Measurements from ENCODE around the gene PREP. TPM values are rescaled to one million over a fixed set of nuclear protein-coding genes. Genes with fewer than 3 reads are reported as not detected.

Gene PREP
- total and polyA plus RNA-seq, 2 of the 8 experiments (the other 6 are each of a cell fraction or from before 2014, with no cell fraction given) = 26.8 to 70.0 TPM

GRCh38 chr6:105278035-105278434 is 124.8 kb downstream of the PREP start:
- no peak overlapping the region for H3K56ac ChIP-seq (replicated peaks; ENCODE audit: insufficient read length, low read depth, low read length)
- DNase-seq (ENCODE audit: low read depth in 1 of 2, low spot score in 2 of 2) = no peak
- H3K4me1 ChIP-seq (replicated peaks in 1 of 4; ENCODE audit: control insufficient read depth in 3 of 4, insufficient read depth in 4 of 4, low read length in 3 of 4) = peaks cover 0 to 3% (median 1%) of the 10 kb centered on the region in 4 experiments; a peak in 2 of 7 replicates
- no peak overlapping the region for H4K91ac ChIP-seq (replicated peaks; ENCODE audit: insufficient read length, low read length)
- H3K27ac ChIP-seq (ENCODE audit: low read depth, low read length) = no peak overlapping the region
- H3K9ac ChIP-seq (replicated peaks in 1 of 4; ENCODE audit: extremely low read depth in 1 of 4, low read depth in 3 of 4, low read length in 3 of 4) = no peak overlapping the region
- H4K20me1 ChIP-seq (replicated peaks in 1 of 2; ENCODE audit: control insufficient read depth in 1 of 2, insufficient read depth in 2 of 2, low read length in 2 of 2) = no peaks in the 10 kb centered on the region
- no peaks in the 10 kb centered on the region for H3K79me2 ChIP-seq (ENCODE audit: control insufficient read depth in 1 of 2, insufficient read depth in 2 of 2, low read length in 2 of 2)
- no peak overlapping the region for H3K14ac ChIP-seq (ENCODE audit: insufficient read length)
- no peak overlapping the region for H4K8ac ChIP-seq (ENCODE audit: extremely low read depth, insufficient read depth, low read length)
- H3K18ac ChIP-seq (ENCODE audit: extremely low read depth, low read length) = no peak overlapping the region
- H3K79me1 ChIP-seq (ENCODE audit: low read depth, low read length) = no peaks in the 10 kb centered on the region
- no peaks in the 10 kb centered on the region for H3K27me3 ChIP-seq (replicated peaks in 1 of 4; ENCODE audit: control insufficient read depth in 3 of 4, extremely low read depth in 1 of 4, insufficient read depth in 3 of 4, low read length in 3 of 4)
- no peak overlapping the region for H3K23ac ChIP-seq (ENCODE audit: insufficient read length)
- CTCF ChIA-PET (ENCODE audit: partially characterized antibody) = interaction anchor here (0.6 kb wide), 1 partner anchor 85 kb away, joined by 5 read pairs; no protein-coding TSS in a partner anchor
- TF ChIP-seq POLR2AphosphoS5 (IDR thresholded peaks at IDR 0.05; ENCODE audit: low read depth, low read length) (no peak), BRCA1 (IDR thresholded peaks at IDR 0.05; ENCODE audit: low read depth, low read length) (no peak), MAFK (IDR thresholded peaks at IDR 0.05; ENCODE audit: low read depth, low read length) (no peak), JUN (IDR thresholded peaks at IDR 0.05; ENCODE audit: low read depth, low read length) (no peak)
- TF ChIP-seq, protein P1, sequence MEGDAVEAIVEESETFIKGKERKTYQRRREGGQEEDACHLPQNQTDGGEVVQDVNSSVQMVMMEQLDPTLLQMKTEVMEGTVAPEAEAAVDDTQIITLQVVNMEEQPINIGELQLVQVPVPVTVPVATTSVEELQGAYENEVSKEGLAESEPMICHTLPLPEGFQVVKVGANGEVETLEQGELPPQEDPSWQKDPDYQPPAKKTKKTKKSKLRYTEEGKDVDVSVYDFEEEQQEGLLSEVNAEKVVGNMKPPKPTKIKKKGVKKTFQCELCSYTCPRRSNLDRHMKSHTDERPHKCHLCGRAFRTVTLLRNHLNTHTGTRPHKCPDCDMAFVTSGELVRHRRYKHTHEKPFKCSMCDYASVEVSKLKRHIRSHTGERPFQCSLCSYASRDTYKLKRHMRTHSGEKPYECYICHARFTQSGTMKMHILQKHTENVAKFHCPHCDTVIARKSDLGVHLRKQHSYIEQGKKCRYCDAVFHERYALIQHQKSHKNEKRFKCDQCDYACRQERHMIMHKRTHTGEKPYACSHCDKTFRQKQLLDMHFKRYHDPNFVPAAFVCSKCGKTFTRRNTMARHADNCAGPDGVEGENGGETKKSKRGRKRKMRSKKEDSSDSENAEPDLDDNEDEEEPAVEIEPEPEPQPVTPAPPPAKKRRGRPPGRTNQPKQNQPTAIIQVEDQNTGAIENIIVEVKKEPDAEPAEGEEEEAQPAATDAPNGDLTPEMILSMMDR (IDR thresholded peaks at IDR 0.05; ENCODE audit: control extremely low read depth in 1 of 3, insufficient read depth in 1 of 3, low read depth in 1 of 3, low read length in 3 of 3) = no peak
- no peak overlapping the region for H2AK5ac ChIP-seq (ENCODE audit: low read depth, low read length)
- H3K4ac ChIP-seq (replicated peaks; ENCODE audit: insufficient read length, low read depth, low read length) = no peak overlapping the region
- no peak overlapping the region for H2BK12ac ChIP-seq (ENCODE audit: low read depth, low read length)
- H3K36me3 ChIP-seq (ENCODE audit: control insufficient read depth in 2 of 4, insufficient read depth in 4 of 4, low read length in 3 of 4) = peaks cover 2 to 24% (median 15%) of the 10 kb centered on the region in 4 experiments; a peak in 6 of 8 replicates
- H3K4me2 ChIP-seq (ENCODE audit: insufficient read depth in 1 of 2, low read depth in 2 of 2, low read length in 2 of 2) = no peak overlapping the region
- H2AFZ ChIP-seq (ENCODE audit: low read length) = no peak overlapping the region
- POLR2A ChIA-PET (ENCODE audit: partially characterized antibody) = interaction anchor here (0.7 kb wide), 1 partner anchor 20 kb away, joined by 3 read pairs; no protein-coding TSS in a partner anchor
- no peak for FAIRE-seq
- H3K4me3 ChIP-seq (ENCODE audit: extremely low read depth in 1 of 4, insufficient read depth in 2 of 4, low read depth in 3 of 4, low read length in 4 of 4) = no peak overlapping the region
- no peak overlapping the region for H2BK15ac ChIP-seq (ENCODE audit: low read length)
- no peak overlapping the region for H2BK5ac ChIP-seq (ENCODE audit: low read depth, low read length)
- H4K5ac ChIP-seq (ENCODE audit: insufficient read length, low read depth, low read length) = no peak overlapping the region
- no peaks in the 10 kb centered on the region for H3K9me3 ChIP-seq (ENCODE audit: insufficient read depth in 2 of 2, low read depth in 1 of 2, low read length in 1 of 2)
- H3K23me2 ChIP-seq (ENCODE audit: low read depth, low read length) = no peaks in the 10 kb centered on the region
- 96% methylated on average over 19 of the region's 20 CpGs; no CpG with 5 or more reads in 1 of the 2 experiments for WGBS, 2 experiments (ENCODE audit: extremely low coverage in 1 of 2, insufficient coverage in 1 of 2, insufficient read length in 1 of 2, insufficient replicate concordance in 2 of 2, low coverage in 1 of 2, low lambda C conversion rate in 2 of 2, missing lambda C conversion rate in 1 of 2)
- H2BK120ac ChIP-seq (replicated peaks; ENCODE audit: low read depth, low read length) = no peak overlapping the region
- H2BK20ac ChIP-seq (ENCODE audit: low read length) = no peak overlapping the region

All from H1 (cell line).